OCI-LY7 (cell line): Measurements from ENCODE around the gene MTX2. TPM values are rescaled to one million over a fixed set of nuclear protein-coding genes. Genes with fewer than 3 reads are reported as not detected.

Experiments
- BruUV-seq: library from RNA; stranded (reverse); fragments of 400-500 nt; replicated peaks from 2 replicates; lab custom pipeline; 2021; lab: Mats Ljungman, UMichigan
- CTCF ChIA-PET: fragments of 300-600 bp; sonication (Branson Sonifier 250); formaldehyde crosslinking; loops from one replicate; lab custom pipeline; 2022; ENCODE audit warnings: antibody characterized with exemption; ENCODE audit not compliant: unreplicated experiment; lab: Charles Lee
- POLR2A ChIA-PET: fragments of 300-600 bp; sonication (Branson Sonifier 250); formaldehyde crosslinking; loops from one replicate; lab custom pipeline; 2022; ENCODE audit warnings: antibody characterized with exemption; lab: Charles Lee
- DNase-seq: peaks from one replicate; pipeline ENCODE4 v3.0.0-alpha.2; 2015; ENCODE audit warnings: low spot score
- H2AFZ ChIP-seq: fragments of 200-600 bp; sonication (generic), shearing (Covaris generic); 2 replicates; pipeline ENCODE4 v1.6.1; 2014; ENCODE audit warnings: mild to moderate bottlenecking, antibody characterized with exemption, low read length, moderate library complexity
- H3K27ac ChIP-seq: fragments of 200-600 bp; sonication (generic); 2 replicates; pipeline ENCODE4 v1.5.1; 2014; ENCODE audit warnings: mixed run types, low read depth, mild to moderate bottlenecking, moderate library complexity, low read length, inconsistent platforms; ENCODE audit not compliant: poor library complexity, severe bottlenecking
- H3K36me3 ChIP-seq: fragments of 200-600 bp; sonication (generic); 2 replicates; pipeline ENCODE4 v1.6.1; 2014; ENCODE audit warnings: mild to moderate bottlenecking, antibody characterized with exemption, low read length, moderate library complexity, mixed read lengths; ENCODE audit not compliant: insufficient read depth
- H3K4me1 ChIP-seq: fragments of 200-600 bp; sonication (generic); 2 replicates; pipeline ENCODE4 v1.5.1; 2014; ENCODE audit warnings: mild to moderate bottlenecking, low read length; ENCODE audit not compliant: insufficient read depth, poor library complexity, severe bottlenecking
- H3K4me2 ChIP-seq: fragments of 200-600 bp; sonication (generic); 2 replicates; pipeline ENCODE4 v1.6.1; 2014; ENCODE audit warnings: mild to moderate bottlenecking, low read length
- H3K4me3 ChIP-seq: fragments of 200-600 bp; sonication (generic); 2 replicates; pipeline ENCODE4 v1.5.1; 2014; ENCODE audit warnings: mild to moderate bottlenecking, low read depth, low read length; ENCODE audit not compliant: poor library complexity, severe bottlenecking
- H3K79me2 ChIP-seq: fragments of 200-600 bp; sonication (generic); 2 replicates; pipeline ENCODE4 v1.6.1; 2016; ENCODE audit warnings: low read depth, mild to moderate bottlenecking, low read length, moderate library complexity, mixed read lengths; ENCODE audit not compliant: insufficient read depth
- H3K9me2 ChIP-seq: fragments of 200-600 bp; sonication (generic); 2 replicates; pipeline ENCODE4 v1.6.1; 2016; ENCODE audit warnings: mild to moderate bottlenecking, low read length, mixed read lengths; ENCODE audit not compliant: insufficient read depth
- H3K9me3 ChIP-seq: fragments of 200-600 bp; sonication (generic); 2 replicates; pipeline ENCODE4 v1.6.1; 2014; ENCODE audit warnings: mild to moderate bottlenecking, mixed run types, low read length, mixed read lengths
- H4K20me1 ChIP-seq: fragments of 200-600 bp; sonication (generic); 2 replicates; pipeline ENCODE4 v1.6.1; 2014; ENCODE audit warnings: mild to moderate bottlenecking, antibody characterized with exemption, low read length, moderate library complexity, mixed read lengths; ENCODE audit not compliant: insufficient read depth
- EZH2phosphoT487 ChIP-seq: fragments of 200-600 bp; sonication (generic); IDR thresholded peaks from 2 replicates; pipeline ENCODE4 v1.6.1; 2018; ENCODE audit warnings: low read depth, borderline replicate concordance, mild to moderate bottlenecking, mixed run types, antibody characterized with exemption, low read length, moderate library complexity, mixed read lengths
- intact Hi-C: fragments of 100-400 bp; cut with micrococcal nuclease; formaldehyde crosslinking; loops from one replicate; pipeline ENCODE4 v1.10.0; 2022; ENCODE audit not compliant: unreplicated experiment
- total RNA-seq, 2 experiments: library from RNA; depleted of rRNA in 1 of 2; stranded (reverse); fragments of >200 nt in 1 of 2; shearing (Covaris generic) in 1 of 2; gene quantifications; 2 replicates each; pipeline ENCODE4 v1.2.3, GENCODE V29; 2014 to 2022
- TF ChIP-seq, protein P1 (sequence below): fragments of 200-600 bp; sonication (generic); conservative IDR thresholded peaks from 2 replicates; pipeline ENCODE4 v1.5.1; 2014; ENCODE audit warnings: mild to moderate bottlenecking, antibody characterized with exemption, low read length, moderate library complexity, mixed read lengths

The MTX2 gene
- total RNA-seq, 2 experiments from 2014 or later: 31.9 to 71.3 TPM

DNA sequence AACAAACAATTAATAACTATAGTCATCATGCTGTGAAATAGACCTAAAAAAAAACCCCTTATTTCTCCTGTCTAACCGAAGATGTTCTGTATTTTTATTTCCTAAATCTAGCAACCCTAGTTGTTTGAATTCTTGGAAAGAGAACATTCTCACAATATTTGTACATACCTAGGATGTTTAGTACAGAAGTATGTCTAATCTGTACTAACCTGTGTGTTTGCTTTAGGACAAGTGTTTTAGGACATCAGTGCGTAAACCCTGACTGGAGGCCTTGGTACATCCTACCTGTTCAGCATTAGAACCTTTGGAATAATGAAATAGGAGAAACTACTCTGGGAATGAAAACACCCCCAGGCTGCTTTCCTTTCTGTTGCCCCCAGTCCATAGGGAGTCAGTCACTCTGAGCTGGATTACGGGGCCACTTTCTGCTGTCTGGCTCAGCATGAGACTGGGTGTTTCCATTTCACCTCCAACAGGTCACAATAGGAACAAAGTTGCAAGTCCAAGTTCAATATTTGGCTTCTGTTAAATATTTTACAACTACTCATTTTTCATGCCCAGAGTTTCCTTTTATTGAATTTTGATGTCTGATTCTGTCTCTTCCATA is 114.7 kb downstream of the MTX2 start:
- intact Hi-C loops: no loop called here
- BruUV-seq: no TSS peak
- no peaks in the 10 kb centered on the region for H3K4me1 ChIP-seq
- no peaks in the 10 kb centered on the region for H3K9me3 ChIP-seq
- no peak overlapping the region for H2AFZ ChIP-seq
- ChIA-PET CTCF (interaction anchor here (0.5 to 0.7 kb wide), 2 partner anchors 37 to 497 kb away, joined by 3 read pairs; no protein-coding TSS in a partner anchor), POLR2A (no interaction called here)
- no peaks in the 10 kb centered on the region for H3K79me2 ChIP-seq
- no peak overlapping the region for H3K4me3 ChIP-seq
- H3K36me3 ChIP-seq: no peaks in the 10 kb centered on the region
- TF ChIP-seq, protein P1, sequence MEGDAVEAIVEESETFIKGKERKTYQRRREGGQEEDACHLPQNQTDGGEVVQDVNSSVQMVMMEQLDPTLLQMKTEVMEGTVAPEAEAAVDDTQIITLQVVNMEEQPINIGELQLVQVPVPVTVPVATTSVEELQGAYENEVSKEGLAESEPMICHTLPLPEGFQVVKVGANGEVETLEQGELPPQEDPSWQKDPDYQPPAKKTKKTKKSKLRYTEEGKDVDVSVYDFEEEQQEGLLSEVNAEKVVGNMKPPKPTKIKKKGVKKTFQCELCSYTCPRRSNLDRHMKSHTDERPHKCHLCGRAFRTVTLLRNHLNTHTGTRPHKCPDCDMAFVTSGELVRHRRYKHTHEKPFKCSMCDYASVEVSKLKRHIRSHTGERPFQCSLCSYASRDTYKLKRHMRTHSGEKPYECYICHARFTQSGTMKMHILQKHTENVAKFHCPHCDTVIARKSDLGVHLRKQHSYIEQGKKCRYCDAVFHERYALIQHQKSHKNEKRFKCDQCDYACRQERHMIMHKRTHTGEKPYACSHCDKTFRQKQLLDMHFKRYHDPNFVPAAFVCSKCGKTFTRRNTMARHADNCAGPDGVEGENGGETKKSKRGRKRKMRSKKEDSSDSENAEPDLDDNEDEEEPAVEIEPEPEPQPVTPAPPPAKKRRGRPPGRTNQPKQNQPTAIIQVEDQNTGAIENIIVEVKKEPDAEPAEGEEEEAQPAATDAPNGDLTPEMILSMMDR: no peak
- TF ChIP-seq EZH2phosphoT487: no peak
- H3K9me2 ChIP-seq: no peaks in the 10 kb centered on the region
- no peak overlapping the region for H3K27ac ChIP-seq
- H4K20me1 ChIP-seq: no peaks in the 10 kb centered on the region
- no peak for DNase-seq
- H3K4me2 ChIP-seq: no peak overlapping the region

DNA sequence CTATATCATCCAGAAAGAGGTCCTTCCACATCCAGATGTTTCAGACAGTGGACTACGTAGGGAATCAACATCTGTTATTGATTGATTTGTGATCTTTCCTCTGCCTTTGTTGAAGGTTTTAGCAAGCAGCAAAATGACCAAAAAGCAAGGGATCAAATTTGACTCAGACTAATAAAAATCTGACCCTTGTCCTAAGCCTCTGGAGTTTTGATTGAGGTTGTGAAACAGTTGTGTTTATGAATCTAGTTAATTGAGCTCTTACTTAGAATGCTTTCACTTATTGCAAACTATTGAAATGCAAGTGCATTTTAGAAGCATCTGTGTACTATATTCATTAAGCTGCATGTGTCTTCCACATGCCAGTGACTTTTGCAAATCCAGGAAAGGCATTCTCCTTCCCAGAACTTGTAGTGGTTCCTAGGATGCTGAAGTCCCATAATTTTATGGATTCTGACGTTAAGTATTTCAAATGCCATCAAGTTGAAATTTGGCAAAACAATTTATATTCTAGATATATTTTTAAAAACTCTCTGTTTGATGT is 116.0 kb downstream of the MTX2 start:
- Histone ChIP-seq H3K27ac (no peak overlapping the region), H3K9me2 (no peaks in the 10 kb centered on the region), H3K4me1 (no peaks in the 10 kb centered on the region), H3K4me3 (no peak overlapping the region), H3K4me2 (no peak overlapping the region), H3K36me3 (no peaks in the 10 kb centered on the region), H3K79me2 (no peaks in the 10 kb centered on the region), H3K9me3 (no peaks in the 10 kb centered on the region), H2AFZ (no peak overlapping the region), H4K20me1 (no peaks in the 10 kb centered on the region)
- BruUV-seq: no TSS peak
- ChIA-PET CTCF (no interaction called here), POLR2A (no interaction called here)
- no peak for TF ChIP-seq EZH2phosphoT487
- intact Hi-C loops: no loop called here
- no peak for DNase-seq

DNA sequence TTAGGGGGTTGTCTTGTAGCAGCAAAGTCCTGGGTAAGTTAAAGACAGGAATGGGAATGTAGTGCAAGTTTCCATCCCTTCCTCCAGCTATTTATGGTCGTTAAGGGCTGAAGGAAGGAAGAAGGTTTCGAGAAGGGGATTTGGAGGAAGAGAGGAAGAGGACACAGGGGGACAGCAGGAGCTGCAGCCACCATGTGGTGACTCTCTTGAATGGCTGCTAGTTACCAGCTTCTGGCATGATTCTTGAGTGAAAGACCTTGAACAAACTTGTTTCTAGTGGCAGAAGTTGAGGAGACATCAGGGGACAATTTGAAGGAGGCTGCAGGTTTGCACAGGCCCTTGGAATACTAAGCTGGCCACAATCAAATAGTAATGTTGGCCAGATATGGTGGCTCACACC is 116.6 kb downstream of the MTX2 start:
- Histone ChIP-seq H3K4me3 (no peak overlapping the region), H3K4me2 (no peak overlapping the region), H3K9me2 (no peaks in the 10 kb centered on the region), H4K20me1 (no peaks in the 10 kb centered on the region), H3K27ac (no peak overlapping the region), H3K9me3 (no peaks in the 10 kb centered on the region), H2AFZ (no peak overlapping the region), H3K36me3 (no peaks in the 10 kb centered on the region), H3K79me2 (no peaks in the 10 kb centered on the region), H3K4me1 (no peaks in the 10 kb centered on the region)
- ChIA-PET POLR2A (no interaction called here), CTCF (no interaction called here)
- no TSS peak for BruUV-seq
- no peak for TF ChIP-seq EZH2phosphoT487
- TF ChIP-seq, protein P1: 0 out of 2 replicates have a peak, but pooled peaks have one; percentile 21
- DNase-seq: no peak
- intact Hi-C loops: no loop called here

Other genes starting within 250 kb of the MTX2 start
- gene EVX2, start 185.5 kb upstream of the MTX2 start, total RNA-seq (2014; rRNA removed; shearing (Covaris generic)): not detected in 2 replicates
- not detected in 2 replicates for gene EVX2, start 185.5 kb upstream of the MTX2 start, total RNA-seq (2022)
- gene HOXD13, start 176.7 kb upstream of the MTX2 start, total RNA-seq (2014; rRNA removed; shearing (Covaris generic)): not detected in 2 replicates
- gene HOXD13, start 176.7 kb upstream of the MTX2 start, total RNA-seq (2022): not detected in 2 replicates
- gene HOXD12, start 169.6 kb upstream of the MTX2 start, total RNA-seq (2014; rRNA removed; shearing (Covaris generic)): not detected in 2 replicates
- gene HOXD12, start 169.6 kb upstream of the MTX2 start, total RNA-seq (2022): 0.25 TPM in 1 of 2 replicates, not detected in the other
- gene HOXD11, start 162.2 kb upstream of the MTX2 start, total RNA-seq (2014; rRNA removed; shearing (Covaris generic)): not detected in 2 replicates
- not detected in 2 replicates for gene HOXD11, start 162.2 kb upstream of the MTX2 start, total RNA-seq (2022)
- gene HOXD10, start 152.7 kb upstream of the MTX2 start, total RNA-seq (2014; rRNA removed; shearing (Covaris generic)): not detected in 2 replicates
- gene HOXD10, start 152.7 kb upstream of the MTX2 start, total RNA-seq (2022): not detected in 2 replicates
- not detected in 2 replicates for gene HOXD9, start 146.7 kb upstream of the MTX2 start, total RNA-seq (2014; rRNA removed; shearing (Covaris generic))
- gene HOXD9, start 146.7 kb upstream of the MTX2 start, total RNA-seq (2022): not detected in 2 replicates
- not detected in 2 replicates for gene HOXD8, start 139.7 kb upstream of the MTX2 start, total RNA-seq (2014; rRNA removed; shearing (Covaris generic))
- not detected in 2 replicates for gene HOXD8, start 139.7 kb upstream of the MTX2 start, total RNA-seq (2022)
- not detected in 2 replicates for gene HOXD4, start 117.9 kb upstream of the MTX2 start, total RNA-seq (2014; rRNA removed; shearing (Covaris generic))
- gene HOXD4, start 117.9 kb upstream of the MTX2 start, total RNA-seq (2022): not detected in 2 replicates
- not detected in 2 replicates for gene HOXD3, start 112.1 kb upstream of the MTX2 start, total RNA-seq (2014; rRNA removed; shearing (Covaris generic))
- not detected in 2 replicates for gene HOXD3, start 112.1 kb upstream of the MTX2 start, total RNA-seq (2022)
- not detected in 2 replicates for gene HOXD1, start 80.8 kb upstream of the MTX2 start, total RNA-seq (2014; rRNA removed; shearing (Covaris generic))
- not detected in 2 replicates for gene HOXD1, start 80.8 kb upstream of the MTX2 start, total RNA-seq (2022)